H1 (cell line): ENCODE data around the gene CCDC148. TPM values are rescaled to one million over a fixed set of nuclear protein-coding genes. Genes with fewer than 3 reads are reported as not detected.

ENCODE experiments used
- CTCF ChIA-PET: fragments of 300-600 bp; sonication (Branson Sonifier 250); formaldehyde crosslinking; loops from one replicate; lab custom pipeline; 2021; ENCODE audit not compliant: partially characterized antibody; lab: Charles Lee
- POLR2A ChIA-PET: fragments of 300-600 bp; sonication (Branson Sonifier 250); formaldehyde crosslinking; loops from one replicate; lab custom pipeline; 2021; ENCODE audit warnings: inconsistent platforms; ENCODE audit not compliant: partially characterized antibody; lab: Charles Lee
- DNase-seq, 2 experiments: peaks; one replicate each; pipeline versions ENCODE4 v3.0.0 to v3.0.0-alpha.2; 2010 to 2022; ENCODE audit warnings: low spot score in 2 of 2, low read depth in 1 of 2, mixed read lengths in 1 of 2
- FAIRE-seq: peaks from 2 replicates; lab custom pipeline; 2011; peaks lifted over from hg19 to GRCh38; lab: Jason Lieb, UNC
- H2AFZ ChIP-seq: 2 replicates; pipeline ENCODE4 v1.8.1; 2012; ENCODE audit warnings: low read length, inconsistent platforms
- H2AK5ac ChIP-seq: 2 replicates; pipeline ENCODE4 v1.6.1; 2013; ENCODE audit warnings: low read depth, low read length
- H2BK120ac ChIP-seq: replicated peaks from 2 replicates; pipeline ENCODE3; 2013; ENCODE audit warnings: low read depth, low read length, inconsistent platforms
- H2BK12ac ChIP-seq: 2 replicates; pipeline ENCODE4 v1.6.1; 2013; ENCODE audit warnings: low read depth, low read length
- H2BK15ac ChIP-seq: 2 replicates; pipeline ENCODE4 v1.6.1; 2013; ENCODE audit warnings: low read length
- H2BK20ac ChIP-seq: 2 replicates; pipeline ENCODE4 v1.6.1; 2013; ENCODE audit warnings: low read length
- H2BK5ac ChIP-seq: 2 replicates; pipeline ENCODE4 v1.6.1; 2013; ENCODE audit warnings: low read depth, low read length
- H3K14ac ChIP-seq: 2 replicates; pipeline ENCODE4 v1.6.1; 2013; ENCODE audit warnings: inconsistent platforms; ENCODE audit not compliant: insufficient read length
- H3K18ac ChIP-seq: 2 replicates; pipeline ENCODE4 v1.6.1; 2013; ENCODE audit warnings: low read length; ENCODE audit errors: extremely low read depth
- H3K23ac ChIP-seq: 2 replicates; pipeline ENCODE4 v1.6.1; 2013; ENCODE audit warnings: inconsistent platforms; ENCODE audit not compliant: insufficient read length
- H3K23me2 ChIP-seq: 2 replicates; pipeline ENCODE4 v1.6.1; 2013; ENCODE audit warnings: low read depth, low read length
- H3K27ac ChIP-seq: 2 replicates; pipeline ENCODE4 v1.6.1; 2011; ENCODE audit warnings: low read depth, low read length, inconsistent platforms
- H3K27me3 ChIP-seq, 4 experiments: replicated peaks in 1 of 4; 1 replicate in 1 of 4; 2 replicates in 3 of 4; pipeline versions ENCODE4 v1.6.1 to v1.8.1; 2011 to 2013; ENCODE audit warnings: low read length in 3 of 4, mild to moderate bottlenecking in 3 of 4, inconsistent platforms in 2 of 4, mixed read lengths in 2 of 4, moderate library complexity in 1 of 4; ENCODE audit not compliant: control insufficient read depth in 3 of 4, insufficient read depth in 3 of 4; ENCODE audit errors: extremely low read depth in 1 of 4
- H3K36me3 ChIP-seq, 4 experiments: 2 replicates each; pipeline versions ENCODE4 v1.6.1 to v1.8.1; 2011 to 2013; ENCODE audit warnings: mild to moderate bottlenecking in 4 of 4, low read length in 3 of 4, moderate library complexity in 2 of 4, control low read depth in 1 of 4, inconsistent platforms in 1 of 4; ENCODE audit not compliant: insufficient read depth in 4 of 4, control insufficient read depth in 2 of 4
- H3K4ac ChIP-seq: replicated peaks from 2 replicates; pipeline ENCODE3; 2013; ENCODE audit warnings: low read length, low read depth, mixed read lengths, inconsistent platforms; ENCODE audit not compliant: insufficient read length
- H3K4me1 ChIP-seq, 4 experiments: replicated peaks in 1 of 4; 1 replicate in 1 of 4; 2 replicates in 3 of 4; pipeline versions ENCODE4 v1.6.1 to v1.8.1; 2011 to 2013; ENCODE audit warnings: low read length in 3 of 4, inconsistent platforms in 2 of 4, mixed read lengths in 1 of 4; ENCODE audit not compliant: insufficient read depth in 4 of 4, control insufficient read depth in 3 of 4
- H3K4me2 ChIP-seq, 2 experiments: 2 replicates each; pipeline versions ENCODE4 v1.6.1 to v1.8.1; 2011 to 2013; ENCODE audit warnings: low read depth in 2 of 2, low read length in 2 of 2, control low read depth in 1 of 2, inconsistent platforms in 1 of 2, mild to moderate bottlenecking in 1 of 2; ENCODE audit not compliant: insufficient read depth in 1 of 2
- H3K4me3 ChIP-seq, 4 experiments: fragments of 200-600, 300-600 bp in 1 of 4; sonication (generic), shearing (Covaris generic), sonication (Bioruptor Twin) in 1 of 4; 2 replicates each; pipeline versions ENCODE4 v1.5.1 to v1.8.1; 2011 to 2016; ENCODE audit warnings: low read length in 4 of 4, low read depth in 3 of 4, control low read depth in 2 of 4, inconsistent platforms in 2 of 4, mild to moderate bottlenecking in 2 of 4, mixed read lengths in 1 of 4, moderate library complexity in 1 of 4; ENCODE audit not compliant: insufficient read depth in 2 of 4; ENCODE audit errors: extremely low read depth in 1 of 4
- H3K56ac ChIP-seq: replicated peaks from 2 replicates; pipeline ENCODE3; 2013; ENCODE audit warnings: low read depth, mild to moderate bottlenecking, mixed read lengths, low read length, inconsistent platforms; ENCODE audit not compliant: insufficient read length
- H3K79me1 ChIP-seq: 2 replicates; pipeline ENCODE4 v1.6.1; 2013; ENCODE audit warnings: low read depth, low read length, control low read depth
- H3K79me2 ChIP-seq, 2 experiments: 2 replicates each; pipeline versions ENCODE4 v1.6.1 to v1.8.1; 2012 to 2013; ENCODE audit warnings: low read length in 2 of 2, mild to moderate bottlenecking in 2 of 2, inconsistent platforms in 1 of 2; ENCODE audit not compliant: insufficient read depth in 2 of 2, control insufficient read depth in 1 of 2
- H3K9ac ChIP-seq, 4 experiments: replicated peaks in 1 of 4; 1 replicate in 1 of 4; 2 replicates in 3 of 4; pipeline versions ENCODE4 v1.6.1 to v1.8.1; 2011 to 2013; ENCODE audit warnings: low read depth in 3 of 4, low read length in 3 of 4, control low read depth in 2 of 4, mild to moderate bottlenecking in 2 of 4, moderate library complexity in 2 of 4, inconsistent platforms in 1 of 4; ENCODE audit errors: extremely low read depth in 1 of 4
- H3K9me3 ChIP-seq, 2 experiments: 2 replicates each; pipeline versions ENCODE4 v1.6.1 to v1.8.1; 2012 to 2013; ENCODE audit warnings: mild to moderate bottlenecking in 2 of 2, moderate library complexity in 2 of 2, control low read depth in 1 of 2, inconsistent platforms in 1 of 2, low read depth in 1 of 2, low read length in 1 of 2, mixed read lengths in 1 of 2; ENCODE audit not compliant: insufficient read depth in 2 of 2
- H4K20me1 ChIP-seq, 2 experiments: replicated peaks in 1 of 2; 2 replicates each; pipeline versions ENCODE3 to v1.8.1; 2011 to 2013; ENCODE audit warnings: inconsistent platforms in 2 of 2, low read length in 2 of 2, mild to moderate bottlenecking in 1 of 2; ENCODE audit not compliant: insufficient read depth in 2 of 2, control insufficient read depth in 1 of 2
- H4K5ac ChIP-seq: 2 replicates; pipeline ENCODE4 v1.6.1; 2013; ENCODE audit warnings: low read length, low read depth, mixed read lengths, inconsistent platforms; ENCODE audit not compliant: insufficient read length
- H4K8ac ChIP-seq: 2 replicates; pipeline ENCODE4 v1.8.0; 2013; ENCODE audit warnings: mild to moderate bottlenecking, moderate library complexity, low read length, inconsistent platforms; ENCODE audit not compliant: insufficient read depth; ENCODE audit errors: extremely low read depth
- H4K91ac ChIP-seq: replicated peaks from 2 replicates; pipeline ENCODE3; 2013; ENCODE audit warnings: low read length, mixed read lengths, inconsistent platforms; ENCODE audit not compliant: insufficient read length
- CHD2 ChIP-seq: IDR thresholded peaks from 2 replicates; pipeline ENCODE4 v1.6.1; 2012; ENCODE audit warnings: low read length, improper control_type of control experiment
- EP300 ChIP-seq, 2 experiments: IDR thresholded peaks; 1 replicate in 1 of 2; 2 replicates in 1 of 2; pipeline ENCODE4 v1.6.1; 2011 to 2012; ENCODE audit warnings: low read depth in 2 of 2, low read length in 2 of 2, mild to moderate bottlenecking in 2 of 2, borderline replicate concordance in 1 of 2, inconsistent platforms in 1 of 2, moderate library complexity in 1 of 2
- GABPA ChIP-seq: IDR thresholded peaks from 2 replicates; pipeline ENCODE4 v1.6.1; 2011; ENCODE audit warnings: mild to moderate bottlenecking, low read length, moderate library complexity, borderline replicate concordance; ENCODE audit not compliant: insufficient read depth
- NRF1 ChIP-seq: IDR thresholded peaks from 2 replicates; pipeline ENCODE4 v1.6.1; 2011; ENCODE audit warnings: mild to moderate bottlenecking, low read depth, low read length, improper control_type of control experiment
- TAF1 ChIP-seq: IDR thresholded peaks from 2 replicates; pipeline ENCODE4 v1.6.1; 2011; ENCODE audit warnings: mild to moderate bottlenecking, low read depth, low read length
- YY1 ChIP-seq: IDR thresholded peaks from 2 replicates; pipeline ENCODE4 v1.6.1; 2011; ENCODE audit warnings: low read depth, mild to moderate bottlenecking, low read length
- WGBS, 2 experiments: shearing (Covaris generic) in 1 of 2; methylation state at CpG; one replicate each; pipeline versions ENCODE4 v1.1.6 to v1.1.7; 2013 to 2015; ENCODE audit warnings: low lambda C conversion rate in 2 of 2, mixed read lengths in 2 of 2, inconsistent platforms in 1 of 2, low coverage in 1 of 2, missing lambda C conversion rate in 1 of 2; ENCODE audit not compliant: insufficient replicate concordance in 2 of 2, insufficient coverage in 1 of 2, insufficient read length in 1 of 2; ENCODE audit errors: extremely low coverage in 1 of 2, missing lambda C conversion rate in 1 of 2; 5-methylcytosine and 5-hydroxymethylcytosine counted together
- polyA plus RNA-seq, 7 experiments: library from polyadenylated mRNA; depleted of rRNA in 3 of 7; stranded (reverse) in 5 of 7; unstranded in 2 of 7; fragments of >200 nt in 5 of 7; fragments of 200-250 nt in 2 of 7; gene quantifications; 1 replicate in 5 of 7; 2 replicates in 1 of 7; 4 replicates in 1 of 7; pipeline versions ENCODE4 v1.2.1 to v1.2.3, GENCODE V29; 2011 to 2013; ENCODE audit warnings: missing spikeins in 2 of 7, mixed read lengths in 2 of 7
- total RNA-seq: library from RNA; stranded (reverse); fragmentation: NEBNext Ultra II Directional; extraction: Animal tissue kit (Norgen Biotek cat#: 25700); gene quantifications from 2 replicates; pipeline ENCODE4 v1.2.1, GENCODE V29; 2021
- TF ChIP-seq, protein P1 (sequence below): IDR thresholded peaks from 2 replicates; pipeline ENCODE4 v1.6.1; 2012; ENCODE audit warnings: inconsistent platforms

CCDC148 gene
- total and polyA plus RNA-seq, 2 of the 8 experiments (the other 6 are each of a cell fraction or from before 2014, with no cell fraction given), result 0.45 to 1.3 TPM

- no peak overlapping the region for H3K27ac ChIP-seq
- H3K18ac ChIP-seq, result no peak overlapping the region
- no peak overlapping the region for H2BK5ac ChIP-seq
- POLR2A ChIA-PET, result no interaction called here
- H4K8ac ChIP-seq, result no peak overlapping the region
- TF ChIP-seq YY1 (no peak), TAF1 (no peak), NRF1 (no peak), CHD2 (no peak), GABPA (no peak), EP300 (IDR thresholded peaks at IDR 0.05; ENCODE audit: borderline replicate concordance in 1 of 2, low read depth in 2 of 2, low read length in 2 of 2) (no peak)
- TF ChIP-seq, protein P1, sequence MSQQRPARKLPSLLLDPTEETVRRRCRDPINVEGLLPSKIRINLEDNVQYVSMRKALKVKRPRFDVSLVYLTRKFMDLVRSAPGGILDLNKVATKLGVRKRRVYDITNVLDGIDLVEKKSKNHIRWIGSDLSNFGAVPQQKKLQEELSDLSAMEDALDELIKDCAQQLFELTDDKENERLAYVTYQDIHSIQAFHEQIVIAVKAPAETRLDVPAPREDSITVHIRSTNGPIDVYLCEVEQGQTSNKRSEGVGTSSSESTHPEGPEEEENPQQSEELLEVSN, result no peak
- TF ChIP-seq, all 59 proteins: peak for 0
- no peak overlapping the region for H4K5ac ChIP-seq
- no peak overlapping the region for H3K4me2 ChIP-seq
- H2AFZ ChIP-seq, result no peak overlapping the region
- peaks cover 4 to 14% of the 10 kb centered on the region in 2 experiments for H4K20me1 ChIP-seq
- no peaks in the 10 kb centered on the region for H3K27me3 ChIP-seq
- H2AK5ac ChIP-seq, result no peak overlapping the region
- no peak overlapping the region for H3K4me3 ChIP-seq
- H3K23ac ChIP-seq, result no peak overlapping the region
- no peak overlapping the region for H3K4ac ChIP-seq
- no peaks in the 10 kb centered on the region for H3K36me3 ChIP-seq
- no peak overlapping the region for H2BK120ac ChIP-seq
- peaks cover 0 to 22% (median 17%) of the 10 kb centered on the region in 4 experiments; a peak in 4 of 7 replicates for H3K4me1 ChIP-seq
- peaks cover 3 to 96% of the 10 kb centered on the region in 2 experiments; a peak in 3 of 4 replicates for H3K79me2 ChIP-seq
- H3K56ac ChIP-seq, result no peak overlapping the region
- DNase-seq, result no peak
- no peaks in the 10 kb centered on the region; the same call in 1 of the 2 replicates for H3K23me2 ChIP-seq
- H3K79me1 ChIP-seq, result no peaks in the 10 kb centered on the region; the same call in 1 of the 2 replicates
- no peak overlapping the region for H2BK20ac ChIP-seq
- no peak overlapping the region for H2BK12ac ChIP-seq
- H4K91ac ChIP-seq, result no peak overlapping the region
- H2BK15ac ChIP-seq, result no peak overlapping the region
- 67% methylated on average over 3 of the region's 3 CpGs; no CpG with 5 or more reads in 1 of the 2 experiments for WGBS, 2 experiments
- H3K14ac ChIP-seq, result no peak overlapping the region
- no peak for FAIRE-seq
- no peak overlapping the region; a peak in 1 of 7 replicates for H3K9ac ChIP-seq
- CTCF ChIA-PET, result interaction anchor here (0.7 to 1.5 kb wide), 2 partner anchors 9 to 12 kb away, joined by 4 read pairs; no protein-coding TSS in a partner anchor
- H3K9me3 ChIP-seq, result no peaks in the 10 kb centered on the region
Observed at GRCh38 chr2:158486150-158486969, 29.8 kb upstream of the CCDC148 start.
